ENCODE measurements around the gene MPI. TPM values are rescaled to one million over a fixed set of nuclear protein-coding genes. Genes with fewer than 3 reads are reported as not detected.

MPI gene
- total and polyA plus RNA-seq, 10 of the 15 experiments (the other 5 are each of a cell fraction or from before 2014, with no cell fraction given) = 35.6 to 93.9 (median 44.1) TPM

- TF ChIP-seq ZNF207 (IDR thresholded peaks at IDR 0.05; ENCODE audit: borderline replicate concordance) (no peak; the same call in 1 of the 2 replicates), PKNOX1 (IDR thresholded peaks at IDR 0.05) (no peak), YBX1 (IDR thresholded peaks at IDR 0.05) (no peak), IKZF2 (IDR thresholded peaks at IDR 0.05) (no peak), E2F4 (IDR thresholded peaks at IDR 0.05; ENCODE audit: low read depth, low read length) (no peak), MEF2B (IDR thresholded peaks at IDR 0.05; ENCODE audit: partially characterized antibody, poor library complexity, severe bottlenecking) (peak; percentile 6), SREBF2 (IDR thresholded peaks at IDR 0.05; ENCODE audit: low read length) (no peak), MAX (IDR thresholded peaks at IDR 0.05; ENCODE audit: low read depth, low read length) (no peak), SIN3A (IDR thresholded peaks at IDR 0.05; ENCODE audit: low read depth, low read length) (peak; percentile 65; the same call in 1 of the 2 replicates), MXI1 (IDR thresholded peaks at IDR 0.05; ENCODE audit: low read depth, low read length) (no peak; the same call in 1 of the 2 replicates), SPI1 (IDR thresholded peaks at IDR 0.05; ENCODE audit: borderline replicate concordance, insufficient read depth, low read depth, low read length) (no peak), RFX5 (IDR thresholded peaks at IDR 0.05; ENCODE audit: low read depth, low read length) (no peak), PML (IDR thresholded peaks at IDR 0.05; ENCODE audit: low read length) (no peak), NFYB (IDR thresholded peaks at IDR 0.05; ENCODE audit: insufficient read depth, low read depth, low read length) (no peak), SIX5 (IDR thresholded peaks at IDR 0.05; ENCODE audit: low read depth, low read length, severe bottlenecking) (no peak), ATF3 (IDR thresholded peaks at IDR 0.05; ENCODE audit: borderline replicate concordance, extremely low read depth, low read depth, low read length) (no peak), BACH1 (IDR thresholded peaks at IDR 0.05; ENCODE audit: borderline replicate concordance) (peak; percentile 83), HDGF (IDR thresholded peaks at IDR 0.05) (no peak), MLLT1 (IDR thresholded peaks at IDR 0.05) (peak; percentile 88), JUNB (IDR thresholded peaks at IDR 0.05) (no peak), CBFB (IDR thresholded peaks at IDR 0.05; ENCODE audit: low read depth) (no peak), NRF1 (conservative IDR thresholded peaks at IDR 0.05; ENCODE audit: low read depth, low read length) (peak; percentile 94), TCF3 (IDR thresholded peaks at IDR 0.05; ENCODE audit: borderline replicate concordance, insufficient read depth, low read depth, low read length) (no peak), ZNF24 (IDR thresholded peaks at IDR 0.05) (peak; percentile 62; the same call in 1 of the 2 replicates), KDM1A (IDR thresholded peaks at IDR 0.05; ENCODE audit: borderline replicate concordance) (no peak), POLR2AphosphoS5 (IDR thresholded peaks at IDR 0.05; ENCODE audit: low read length) (peak; percentile 56), ELK1 (IDR thresholded peaks at IDR 0.05; ENCODE audit: low read depth, low read length) (no peak)
These were observed 16.8 kb downstream of the MPI start, which contains the start of gene FAM219B (continued) for GRCh38 chr15:74906450-74907162.

All from GM12878 (cell line).